ENCODE data around the gene PSAPL1. TPM values are rescaled to one million over a fixed set of nuclear protein-coding genes. Genes with fewer than 3 reads are reported as not detected.

PSAPL1 gene
- total RNA-seq, 1 experiment from 2014 or later: not detected

- Mint-ChIP-seq H3K27ac (ENCODE audit: low read depth, unreplicated experiment) (no peak overlapping the region), H3K27me3 (ENCODE audit: insufficient read depth, unreplicated experiment) (peaks cover 32% of the 10 kb centered on the region), H3K4me1 (ENCODE audit: insufficient read depth, unreplicated experiment) (peaks cover 8% of the 10 kb centered on the region), H3K36me3 (ENCODE audit: insufficient read depth, unreplicated experiment) (no peaks in the 10 kb centered on the region), H3K4me3 (ENCODE audit: unreplicated experiment) (no peak overlapping the region), H3K9me3 (ENCODE audit: unreplicated experiment) (peaks cover 15% of the 10 kb centered on the region)
- no peak for DNase-seq (ENCODE audit: unreplicated experiment)
- POLR2A ChIA-PET: no interaction called here
- no TSS peak for BruUV-seq (replicated peaks)
- CTCF ChIA-PET: no interaction called here
- TF ChIP-seq CTCF (IDR thresholded peaks at IDR 0.05; ENCODE audit: unreplicated experiment): no peak
- intact Hi-C loops (cut with micrococcal nuclease): no loop called here
Measured at GRCh38 chr4:7439699-7440098, 5.0 kb upstream of the PSAPL1 start.

- DNase-seq (ENCODE audit: unreplicated experiment): no peak
- Mint-ChIP-seq H3K4me3 (ENCODE audit: unreplicated experiment) (no peak overlapping the region), H3K4me1 (ENCODE audit: insufficient read depth, unreplicated experiment) (peaks cover 8% of the 10 kb centered on the region), H3K9me3 (ENCODE audit: unreplicated experiment) (peaks cover 15% of the 10 kb centered on the region), H3K27ac (ENCODE audit: low read depth, unreplicated experiment) (no peak overlapping the region), H3K27me3 (ENCODE audit: insufficient read depth, unreplicated experiment) (peaks cover 32% of the 10 kb centered on the region), H3K36me3 (ENCODE audit: insufficient read depth, unreplicated experiment) (no peaks in the 10 kb centered on the region)
- ChIA-PET CTCF (interaction anchor here (0.7 kb wide), 1 partner anchor 25 kb away, joined by 4 read pairs; no protein-coding TSS in a partner anchor), POLR2A (no interaction called here)
- BruUV-seq (replicated peaks): no TSS peak
- intact Hi-C loops (cut with micrococcal nuclease): no loop called here
- TF ChIP-seq CTCF (IDR thresholded peaks at IDR 0.05; ENCODE audit: unreplicated experiment): no peak
Measured at GRCh38 chr4:7436256-7436655, 1.5 kb upstream of the PSAPL1 start.

- no peak for TF ChIP-seq CTCF (IDR thresholded peaks at IDR 0.05; ENCODE audit: unreplicated experiment)
- peaks cover 25% of the 10 kb centered on the region for H3K27me3 Mint-ChIP-seq (ENCODE audit: insufficient read depth, unreplicated experiment)
- no peak overlapping the region for H3K27ac Mint-ChIP-seq (ENCODE audit: low read depth, unreplicated experiment)
- H3K9me3 Mint-ChIP-seq (ENCODE audit: unreplicated experiment): peaks cover 15% of the 10 kb centered on the region
- ChIA-PET CTCF (interaction anchor here (0.7 to 0.8 kb wide), 2 partner anchors 22 to 26 kb away, joined by 4 read pairs; no protein-coding TSS in a partner anchor), POLR2A (no interaction called here)
- intact Hi-C loops (cut with micrococcal nuclease): no loop called here
- H3K4me3 Mint-ChIP-seq (ENCODE audit: unreplicated experiment): no peak overlapping the region
- H3K4me1 Mint-ChIP-seq (ENCODE audit: insufficient read depth, unreplicated experiment): peaks cover 12% of the 10 kb centered on the region
- H3K36me3 Mint-ChIP-seq (ENCODE audit: insufficient read depth, unreplicated experiment): no peaks in the 10 kb centered on the region
- BruUV-seq (replicated peaks): no TSS peak
- DNase-seq (ENCODE audit: unreplicated experiment): no peak
Measured at GRCh38 chr4:7435471-7436061, 836 bp upstream of the PSAPL1 start.

- Mint-ChIP-seq H3K4me3 (ENCODE audit: unreplicated experiment) (no peak overlapping the region), H3K36me3 (ENCODE audit: insufficient read depth, unreplicated experiment) (no peaks in the 10 kb centered on the region), H3K9me3 (ENCODE audit: unreplicated experiment) (peaks cover 10% of the 10 kb centered on the region), H3K4me1 (ENCODE audit: insufficient read depth, unreplicated experiment) (peaks cover 20% of the 10 kb centered on the region), H3K27me3 (ENCODE audit: insufficient read depth, unreplicated experiment) (peaks cover 14% of the 10 kb centered on the region), H3K27ac (ENCODE audit: low read depth, unreplicated experiment) (no peak overlapping the region)
- TF ChIP-seq CTCF (IDR thresholded peaks at IDR 0.05; ENCODE audit: unreplicated experiment): no peak
- intact Hi-C loops (cut with micrococcal nuclease): no loop called here
- DNase-seq (ENCODE audit: unreplicated experiment): no peak
- no TSS peak for BruUV-seq (replicated peaks)
- POLR2A ChIA-PET: no interaction called here
- CTCF ChIA-PET: interaction anchor here (0.5 kb wide), 1 partner anchor 196 kb away, joined by 3 read pairs; no protein-coding TSS in a partner anchor
Measured at GRCh38 chr4:7434141-7434765, 477 bp downstream of the PSAPL1 start.
